Astrocyte (in vitro differentiated cells and primary cell): Measurements from ENCODE around the gene PRKCD. TPM values are rescaled to one million over a fixed set of nuclear protein-coding genes. Genes with fewer than 3 reads are reported as not detected.
A peak's percentile ranks its signal among the peaks of the same experiment; 100 is the strongest.

Source experiments
- DNase-seq: peaks from one replicate; pipeline ENCODE4 v3.0.0-alpha.2; 2010; ENCODE audit warnings: low read depth
- FAIRE-seq: peaks from 2 replicates; lab custom pipeline; 2011; peaks lifted over from hg19 to GRCh38; lab: Jason Lieb, UNC
- H2AFZ ChIP-seq: 2 replicates; pipeline ENCODE4 v1.6.0; 2012; ENCODE audit warnings: low read depth, low read length, inconsistent platforms
- H3K27ac ChIP-seq: 2 replicates; pipeline ENCODE4 v1.5.1; 2011; ENCODE audit warnings: low read depth, low read length, inconsistent platforms
- H3K27me3 ChIP-seq: 2 replicates; pipeline ENCODE4 v1.6.0; 2011; ENCODE audit warnings: low read length, inconsistent platforms; ENCODE audit not compliant: insufficient read depth
- H3K36me3 ChIP-seq: 2 replicates; pipeline ENCODE4 v1.5.1; 2011; ENCODE audit warnings: low read length, inconsistent platforms; ENCODE audit not compliant: insufficient read depth
- H3K4me1 ChIP-seq: 2 replicates; pipeline ENCODE4 v1.5.1; 2011; ENCODE audit warnings: low read length, inconsistent platforms; ENCODE audit not compliant: insufficient read depth
- H3K4me2 ChIP-seq: 2 replicates; pipeline ENCODE4 v1.6.0; 2012; ENCODE audit warnings: low read length, inconsistent platforms
- H3K4me3 ChIP-seq: 2 replicates; pipeline ENCODE4 v1.5.1; 2011; ENCODE audit warnings: low read depth, mild to moderate bottlenecking, low read length, inconsistent platforms; ENCODE audit not compliant: insufficient read depth
- H3K79me2 ChIP-seq: 2 replicates; pipeline ENCODE4 v1.6.0; 2012; ENCODE audit warnings: mild to moderate bottlenecking, low read length, inconsistent platforms; ENCODE audit not compliant: insufficient read depth
- H3K9ac ChIP-seq: 2 replicates; pipeline ENCODE4 v1.6.0; 2012; ENCODE audit warnings: mild to moderate bottlenecking, low read length, inconsistent platforms
- H3K9me3 ChIP-seq: 2 replicates; pipeline ENCODE4 v1.5.1; 2012; ENCODE audit warnings: low read depth, mild to moderate bottlenecking, low read length, inconsistent platforms; ENCODE audit not compliant: insufficient read depth
- H4K20me1 ChIP-seq: 2 replicates; pipeline ENCODE4 v1.6.0; 2012; ENCODE audit warnings: low read length, inconsistent platforms; ENCODE audit not compliant: insufficient read depth
- H3K27ac Mint-ChIP-seq: one replicate; pipeline ENCODE4 v1.8.0; 2021; ENCODE audit warnings: mild to moderate bottlenecking, mixed read lengths; ENCODE audit not compliant: unreplicated experiment
- H3K27me3 Mint-ChIP-seq: one replicate; pipeline ENCODE4 v1.8.0; 2021; ENCODE audit warnings: low read depth, mixed read lengths; ENCODE audit not compliant: unreplicated experiment
- H3K36me3 Mint-ChIP-seq: one replicate; pipeline ENCODE4 v1.8.0; 2021; ENCODE audit warnings: low read depth, mixed read lengths; ENCODE audit not compliant: unreplicated experiment
- H3K4me1 Mint-ChIP-seq: one replicate; pipeline ENCODE4 v1.8.0; 2021; ENCODE audit warnings: low read depth, mixed read lengths; ENCODE audit not compliant: unreplicated experiment
- H3K4me3 Mint-ChIP-seq: one replicate; pipeline ENCODE4 v1.8.0; 2021; ENCODE audit warnings: mild to moderate bottlenecking, moderate library complexity, mixed read lengths; ENCODE audit not compliant: unreplicated experiment
- H3K9me3 Mint-ChIP-seq: one replicate; pipeline ENCODE4 v1.8.0; 2021; ENCODE audit warnings: mild to moderate bottlenecking, mixed read lengths; ENCODE audit not compliant: unreplicated experiment
- CTCF ChIP-seq: IDR thresholded peaks from 2 replicates; pipeline ENCODE4 v1.5.1; 2011; ENCODE audit warnings: low read depth, mild to moderate bottlenecking, inconsistent platforms, low read length, moderate library complexity; ENCODE audit not compliant: insufficient read depth
- EZH2 ChIP-seq: IDR thresholded peaks from 2 replicates; pipeline ENCODE4 v1.6.1; 2012; ENCODE audit warnings: mild to moderate bottlenecking, low read length, inconsistent platforms; ENCODE audit not compliant: insufficient read depth
- total RNA-seq: library from RNA; stranded (reverse); gene quantifications from 2 replicates; pipeline ENCODE4 v1.2.1, GENCODE V29; 2021

Gene PRKCD
- total RNA-seq, 1 donor from 2014 or later, result 25.4 TPM

GRCh38 chr3:53238886-53239285, 77.9 kb downstream of the PRKCD start:
- Histone ChIP-seq H2AFZ (no peak overlapping the region), H3K9ac (peak overlapping the region; percentile 38), H3K9me3 (no peaks in the 10 kb centered on the region), H3K4me3 (no peak overlapping the region), H3K36me3 (peaks cover 22% of the 10 kb centered on the region), H3K27ac (peak overlapping the region; percentile 93), H3K27me3 (no peaks in the 10 kb centered on the region), H3K4me1 (peaks cover 50% of the 10 kb centered on the region), H4K20me1 (peaks cover 46% of the 10 kb centered on the region), H3K4me2 (peak overlapping the region; percentile 66), H3K79me2 (peaks cover 80% of the 10 kb centered on the region)
- no peak overlapping the region for H3K4me3 Mint-ChIP-seq
- no peaks in the 10 kb centered on the region for H3K9me3 Mint-ChIP-seq
- peak overlapping the region; percentile 88 for H3K27ac Mint-ChIP-seq
- peaks cover 41% of the 10 kb centered on the region for H3K4me1 Mint-ChIP-seq
- FAIRE-seq, result no peak
- DNase-seq, result no peak
- no peaks in the 10 kb centered on the region for H3K27me3 Mint-ChIP-seq
- TF ChIP-seq CTCF (no peak), EZH2 (no peak)
- H3K36me3 Mint-ChIP-seq, result peaks cover 13% of the 10 kb centered on the region

GRCh38 chr3:53239800-53240199, 78.8 kb downstream of the PRKCD start:
- H3K79me2 ChIP-seq, result peaks cover 80% of the 10 kb centered on the region
- H3K36me3 ChIP-seq, result peaks cover 13% of the 10 kb centered on the region
- no peak overlapping the region for H3K4me2 ChIP-seq
- no peaks in the 10 kb centered on the region for H3K9me3 ChIP-seq
- peaks cover 53% of the 10 kb centered on the region for H3K4me1 ChIP-seq
- no peaks in the 10 kb centered on the region for H3K9me3 Mint-ChIP-seq
- H2AFZ ChIP-seq, result no peak overlapping the region
- DNase-seq (no peak), FAIRE-seq (no peak)
- no peak overlapping the region for H3K4me3 ChIP-seq
- H3K36me3 Mint-ChIP-seq, result peaks cover 13% of the 10 kb centered on the region
- H3K27ac Mint-ChIP-seq, result peak overlapping the region; percentile 87
- H3K9ac ChIP-seq, result no peak overlapping the region
- TF ChIP-seq CTCF (no peak), EZH2 (no peak)
- H4K20me1 ChIP-seq, result peaks cover 55% of the 10 kb centered on the region
- peak overlapping the region; percentile 17 for H3K27ac ChIP-seq
- H3K27me3 ChIP-seq, result no peaks in the 10 kb centered on the region
- no peaks in the 10 kb centered on the region for H3K27me3 Mint-ChIP-seq
- peaks cover 39% of the 10 kb centered on the region for H3K4me1 Mint-ChIP-seq
- peak overlapping the region; percentile 57 for H3K4me3 Mint-ChIP-seq

- H4K20me1 ChIP-seq, result peaks cover 68% of the 10 kb centered on the region
- FAIRE-seq, result no peak
- peaks cover 33% of the 10 kb centered on the region for H3K4me1 Mint-ChIP-seq
These were observed 80.3 kb downstream of the PRKCD start for GRCh38 chr3:53240989-53241972.

More at GRCh38 chr3:53240989-53241972, 80.3 kb downstream of the PRKCD start:
- no peak for TF ChIP-seq CTCF
- no peak for TF ChIP-seq EZH2
- Histone ChIP-seq H3K4me3 (no peak overlapping the region), H3K27me3 (no peaks in the 10 kb centered on the region), H3K4me1 (peaks cover 45% of the 10 kb centered on the region), H3K36me3 (peaks cover 11% of the 10 kb centered on the region), H3K9ac (no peak overlapping the region), H3K27ac (no peak overlapping the region), H3K4me2 (no peak overlapping the region), H2AFZ (no peak overlapping the region), H3K79me2 (peaks cover 80% of the 10 kb centered on the region), H3K9me3 (no peaks in the 10 kb centered on the region)
- no peaks in the 10 kb centered on the region for H3K9me3 Mint-ChIP-seq
- H3K4me3 Mint-ChIP-seq, result no peak overlapping the region
- H3K27ac Mint-ChIP-seq, result no peak overlapping the region
- no peaks in the 10 kb centered on the region for H3K27me3 Mint-ChIP-seq
- no peak for DNase-seq
- H3K36me3 Mint-ChIP-seq, result peaks cover 11% of the 10 kb centered on the region
